HG02938 (cell line): Measurements from ENCODE around the gene ITGAX.
"Not testable (repeated sequence)": the region's sequence is repeated elsewhere in the genome, so short reads cannot be mapped to it uniquely, and the experiment has no call there.

Source experiments
- ATAC-seq: cut with Tn5 transposase; IDR thresholded peaks from one replicate; pipeline ENCODE4 v1.9.1; 2021; ENCODE audit warnings: mild to moderate bottlenecking, moderate library complexity; ENCODE audit not compliant: unreplicated experiment

ITGAX gene

DNA sequence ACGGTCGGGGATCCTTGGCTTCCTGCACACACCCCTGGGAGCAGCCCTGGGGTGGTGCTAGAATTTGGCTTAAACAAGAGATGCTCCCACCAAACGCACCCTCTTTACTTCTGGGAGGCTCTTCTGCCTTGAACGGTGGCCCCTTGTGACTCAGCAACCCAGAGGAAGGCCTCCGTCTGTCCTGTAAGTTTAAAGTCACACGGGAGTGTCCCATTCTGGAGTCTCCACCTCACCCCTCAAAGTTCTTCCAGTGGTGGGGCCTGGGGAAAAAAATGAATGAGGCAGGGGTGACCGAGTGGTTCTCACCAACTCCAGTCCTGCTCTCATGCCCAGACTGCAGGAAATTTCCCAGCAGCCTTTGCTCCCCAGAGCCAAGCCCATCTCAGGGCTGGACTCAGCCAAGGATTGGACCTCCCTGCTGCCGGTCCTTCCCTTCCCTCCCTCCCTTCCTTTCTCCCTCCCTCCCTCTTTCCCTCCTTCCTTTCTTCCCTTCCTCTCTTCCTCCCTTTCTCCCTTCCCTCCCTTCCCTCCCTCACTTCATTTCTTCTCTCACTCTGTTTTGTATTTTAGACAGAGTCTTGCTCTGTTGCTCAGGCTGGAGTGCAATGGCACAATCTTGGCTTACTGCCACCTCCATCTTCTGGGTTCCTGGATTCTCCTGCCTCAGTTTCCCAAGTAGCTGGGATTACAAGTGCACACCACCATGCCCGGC is 49.5 kb downstream of the ITGAX start:
- no peak for ATAC-seq

DNA sequence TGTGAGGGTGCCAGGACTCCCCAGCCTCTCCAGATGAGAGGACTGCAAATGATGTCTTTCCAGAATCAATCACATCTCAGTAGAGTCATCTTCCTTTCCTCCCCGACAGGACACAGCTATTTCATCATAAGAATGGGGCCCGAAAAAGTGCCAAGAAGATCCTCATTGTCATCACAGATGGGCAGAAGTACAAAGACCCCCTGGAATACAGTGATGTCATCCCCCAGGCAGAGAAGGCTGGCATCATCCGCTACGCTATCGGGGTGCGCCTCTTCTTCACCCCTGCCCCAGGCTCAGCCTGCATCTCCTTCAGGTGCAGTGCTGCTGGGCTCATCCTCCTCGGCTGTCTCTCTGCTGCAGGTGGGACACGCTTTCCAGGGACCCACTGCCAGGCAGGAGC is 52.4 kb downstream of the ITGAX start:
- ATAC-seq = no peak

- no peak for ATAC-seq
These were observed 54.5 kb downstream of the ITGAX start for GRCh38 chr16:31409433-31409832.

- ATAC-seq = no peak
These were observed 55.1 kb downstream of the ITGAX start for GRCh38 chr16:31410082-31410481.

DNA sequence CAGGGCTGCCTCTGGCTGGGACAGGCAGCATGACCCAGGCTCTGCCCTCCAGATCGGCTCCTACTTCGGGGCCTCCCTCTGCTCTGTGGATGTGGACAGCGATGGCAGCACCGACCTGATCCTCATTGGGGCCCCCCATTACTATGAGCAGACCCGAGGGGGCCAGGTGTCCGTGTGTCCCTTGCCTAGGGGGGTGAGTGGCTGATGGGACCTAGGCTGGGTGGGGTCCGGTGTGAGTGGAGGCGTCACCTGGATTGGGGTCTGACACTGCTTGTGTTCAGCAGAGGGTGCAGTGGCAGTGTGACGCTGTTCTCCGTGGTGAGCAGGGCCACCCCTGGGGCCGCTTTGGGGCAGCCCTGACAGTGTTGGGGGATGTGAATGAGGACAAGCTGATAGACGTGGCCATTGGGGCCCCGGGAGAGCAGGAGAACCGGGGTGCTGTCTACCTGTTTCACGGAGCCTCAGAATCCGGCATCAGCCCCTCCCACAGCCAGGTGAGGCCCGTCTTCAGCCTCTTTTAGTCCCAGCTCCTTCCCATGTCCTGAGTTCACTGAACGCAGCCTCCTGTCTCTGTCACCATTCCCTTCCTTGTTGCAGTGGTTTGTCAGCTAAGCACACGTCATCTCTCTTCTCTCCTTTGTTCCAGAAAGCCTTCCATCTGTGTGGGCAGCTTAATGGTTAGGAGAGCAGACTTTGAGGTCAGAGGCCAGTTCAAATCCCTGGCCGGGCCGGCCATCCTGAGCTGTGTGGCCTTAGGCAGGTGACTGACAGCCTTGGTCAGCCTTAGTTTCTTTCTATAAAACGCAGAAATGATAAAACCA is 56.3 kb downstream of the ITGAX start:
- no peak for ATAC-seq

DNA sequence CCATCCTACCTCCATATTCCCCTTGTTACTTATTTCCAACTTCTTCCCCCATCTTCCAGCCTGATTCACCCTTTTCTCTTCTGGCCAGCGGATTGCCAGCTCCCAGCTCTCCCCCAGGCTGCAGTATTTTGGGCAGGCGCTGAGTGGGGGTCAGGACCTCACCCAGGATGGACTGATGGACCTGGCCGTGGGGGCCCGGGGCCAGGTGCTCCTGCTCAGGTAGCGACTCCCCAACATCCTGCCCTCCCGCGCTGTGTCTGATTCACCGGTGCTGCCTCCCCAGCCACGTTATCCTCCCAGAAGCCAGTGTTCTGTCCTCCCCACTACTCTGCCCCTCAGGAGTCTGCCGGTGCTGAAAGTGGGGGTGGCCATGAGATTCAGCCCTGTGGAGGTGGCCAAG is 57.8 kb downstream of the ITGAX start:
- ATAC-seq = no peak

GRCh38 chr16:31413381-31413780 is 58.4 kb downstream of the ITGAX start:
- no peak for ATAC-seq

DNA sequence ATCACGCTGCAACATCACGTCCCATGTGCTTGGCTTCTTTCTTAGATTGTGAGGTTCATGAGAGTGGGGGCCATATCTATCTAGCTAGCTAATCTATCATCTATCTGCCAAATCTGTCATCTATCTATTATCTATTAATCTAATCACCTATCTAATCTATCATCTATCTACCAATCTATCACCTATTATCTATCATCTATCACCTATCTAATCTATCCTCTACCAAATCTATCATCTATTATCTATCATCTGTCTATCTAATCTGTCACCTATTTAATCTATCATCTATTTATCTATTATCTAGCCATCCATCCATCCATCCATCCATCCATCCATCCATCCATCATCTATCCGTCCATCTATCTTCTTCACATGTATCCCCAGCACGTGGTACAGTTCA is 59.0 kb downstream of the ITGAX start:
- ATAC-seq = no peak

- ATAC-seq = no peak
These were observed 59.7 kb downstream of the ITGAX start for GRCh38 chr16:31414706-31415105.

DNA sequence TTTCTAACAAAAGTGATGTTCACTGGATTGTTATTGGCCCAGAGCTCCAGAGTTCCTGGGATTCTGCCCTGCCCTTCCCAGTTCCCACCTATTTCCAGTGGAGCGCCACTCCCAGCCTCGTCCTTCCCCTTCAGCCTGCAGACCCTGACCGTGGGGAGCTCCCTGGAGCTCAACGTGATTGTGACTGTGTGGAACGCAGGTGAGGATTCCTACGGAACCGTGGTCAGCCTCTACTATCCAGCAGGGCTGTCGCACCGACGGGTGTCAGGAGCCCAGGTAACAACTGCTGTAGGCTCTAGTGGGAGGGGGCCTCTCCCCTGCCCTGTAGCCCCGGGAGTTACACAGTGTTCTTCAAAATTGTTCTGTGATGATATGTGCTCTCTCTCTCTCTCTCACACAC is 61.4 kb downstream of the ITGAX start:
- ATAC-seq = no peak

DNA sequence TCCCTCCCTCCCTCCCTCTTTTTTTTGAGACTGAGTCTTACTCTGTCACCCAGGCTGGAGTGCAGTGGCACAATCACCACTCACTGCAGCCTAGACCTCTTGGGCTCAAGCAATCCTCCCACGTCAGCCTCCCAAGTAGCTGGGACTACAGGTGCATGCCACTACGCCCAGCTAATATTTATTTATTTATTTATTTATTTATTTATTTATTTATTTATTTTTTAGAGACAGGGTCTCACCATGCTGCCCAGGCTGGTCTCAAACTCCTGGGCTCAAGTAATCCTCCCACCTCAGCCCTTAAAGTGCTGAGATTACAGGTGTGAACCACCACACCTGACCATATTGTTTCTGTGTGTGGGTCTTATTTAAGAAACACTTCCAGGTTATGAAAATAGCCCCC is 62.1 kb downstream of the ITGAX start:
- not testable (repeated sequence) for ATAC-seq

GRCh38 chr16:31417916-31418315 is 62.9 kb downstream of the ITGAX start:
- ATAC-seq = no peak

GRCh38 chr16:31420037-31420436 is 65.1 kb downstream of the ITGAX start:
- no peak for ATAC-seq

DNA sequence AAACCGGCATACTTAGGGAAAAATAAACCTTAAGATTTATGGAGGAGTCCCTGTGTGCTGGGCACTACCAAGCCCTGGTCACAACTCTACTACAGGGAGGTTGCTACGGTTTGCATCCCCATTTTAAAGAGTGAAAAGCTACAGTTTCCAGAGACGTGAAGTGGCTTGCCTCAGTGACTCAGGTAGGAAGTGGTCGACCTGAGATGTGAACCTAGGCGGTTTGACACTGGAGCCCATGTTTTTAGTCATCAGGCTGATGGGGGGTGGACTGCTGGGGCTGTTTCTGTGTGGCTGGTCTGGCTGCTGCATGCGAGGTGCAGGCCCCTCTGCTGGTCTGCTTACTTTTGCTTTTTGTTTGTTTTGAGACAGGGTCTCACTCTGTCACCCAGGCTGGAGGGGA is 66.6 kb downstream of the ITGAX start:
- ATAC-seq = no peak

GRCh38 chr16:31423241-31423640 is 68.3 kb downstream of the ITGAX start:
- no peak for ATAC-seq

DNA sequence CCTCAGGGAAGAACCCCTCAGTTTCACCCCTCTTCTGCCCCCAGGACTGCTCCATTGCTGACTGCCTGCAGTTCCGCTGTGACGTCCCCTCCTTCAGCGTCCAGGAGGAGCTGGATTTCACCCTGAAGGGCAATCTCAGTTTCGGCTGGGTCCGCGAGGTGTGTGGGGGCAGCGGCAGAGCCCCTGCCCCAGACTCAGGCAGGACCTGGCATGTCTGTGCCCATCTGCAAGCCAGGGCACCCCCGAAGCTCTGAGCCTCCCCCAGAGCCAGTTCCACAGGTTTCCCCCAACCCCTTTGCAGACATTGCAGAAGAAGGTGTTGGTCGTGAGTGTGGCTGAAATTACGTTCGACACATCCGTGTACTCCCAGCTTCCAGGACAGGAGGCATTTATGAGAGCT is 68.8 kb downstream of the ITGAX start:
- no peak for ATAC-seq

- ATAC-seq = no peak
These were observed 72.7 kb downstream of the ITGAX start for GRCh38 chr16:31427441-31428278.

GRCh38 chr16:31428279-31428597 is 73.3 kb downstream of the ITGAX start, which contains the start of gene COX6A2:
Gene COX6A2, minus strand, starts transcription at chr16:31428360. Its CDS starts 35 bp downstream, at chr16:31428325.
- ATAC-seq = no peak

GRCh38 chr16:31428638-31429247 is 73.8 kb downstream of the ITGAX start:
- ATAC-seq = no peak

- ATAC-seq = no peak
These were observed 74.3 kb downstream of the ITGAX start for GRCh38 chr16:31429314-31429713.

DNA sequence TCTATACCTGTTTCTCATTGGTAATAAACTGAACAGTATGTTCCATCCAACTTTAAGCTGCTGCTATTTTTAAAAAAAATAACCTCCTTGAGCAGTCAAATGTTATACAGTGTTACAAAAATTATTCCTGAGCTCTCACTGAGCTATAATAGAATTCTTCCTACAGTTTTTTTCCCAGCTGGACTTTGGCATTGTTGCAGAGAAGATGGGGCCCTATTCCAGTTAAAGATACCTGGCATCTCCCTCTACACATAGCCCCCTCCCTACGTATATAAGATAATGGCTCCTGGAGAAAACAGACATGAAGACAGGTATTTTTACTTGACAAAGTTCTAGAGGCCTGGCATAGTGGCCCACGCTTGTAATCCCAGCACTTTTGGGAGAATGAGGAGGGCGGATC is 74.8 kb downstream of the ITGAX start:
- ATAC-seq = no peak
